MCF 10A (cell line): ENCODE data around the gene SLC4A1AP. TPM values are rescaled to one million over a fixed set of nuclear protein-coding genes. Genes with fewer than 3 reads are reported as not detected.

Experiments used
- BruUV-seq: library from RNA; stranded (reverse); fragments of 400-500 nt; replicated peaks from 2 replicates; lab custom pipeline; 2021; lab: Mats Ljungman, UMichigan
- CTCF ChIA-PET: fragments of 300-600 bp; sonication (Branson Sonifier 250); formaldehyde crosslinking; extraction: SDS; loops from one replicate; lab custom pipeline; 2021; ENCODE audit warnings: antibody characterized with exemption, inconsistent platforms; lab: Yijun Ruan, JAX
- POLR2A ChIA-PET: fragments of 300-600, 350-650 bp; sonication (Branson Sonifier 250); formaldehyde crosslinking; extraction: SDS; loops from one replicate; lab custom pipeline; 2020; ENCODE audit warnings: antibody characterized with exemption, inconsistent platforms; lab: Yijun Ruan, JAX
- DNase-seq: peaks from one replicate; pipeline ENCODE4 v3.0.0-alpha.2; 2018; ENCODE audit not compliant: unreplicated experiment
- H3K27ac Mint-ChIP-seq: one replicate; pipeline ENCODE4 v1.8.0; 2022; ENCODE audit warnings: mild to moderate bottlenecking, low read depth, mixed read lengths; ENCODE audit not compliant: unreplicated experiment
- H3K27me3 Mint-ChIP-seq: one replicate; pipeline ENCODE4 v1.8.0; 2022; ENCODE audit warnings: mixed read lengths; ENCODE audit not compliant: insufficient read depth, unreplicated experiment
- H3K36me3 Mint-ChIP-seq: one replicate; pipeline ENCODE4 v1.8.0; 2022; ENCODE audit warnings: mild to moderate bottlenecking, moderate library complexity, mixed read lengths; ENCODE audit not compliant: insufficient read depth, unreplicated experiment
- H3K4me1 Mint-ChIP-seq: one replicate; pipeline ENCODE4 v1.8.0; 2022; ENCODE audit warnings: mixed read lengths; ENCODE audit not compliant: insufficient read depth, unreplicated experiment
- H3K4me3 Mint-ChIP-seq: one replicate; pipeline ENCODE4 v1.8.0; 2022; ENCODE audit warnings: mild to moderate bottlenecking, moderate library complexity, mixed read lengths; ENCODE audit not compliant: unreplicated experiment
- H3K9me3 Mint-ChIP-seq: one replicate; pipeline ENCODE4 v1.8.0; 2022; ENCODE audit warnings: mixed read lengths; ENCODE audit not compliant: unreplicated experiment
- intact Hi-C: fragments of 100-400 bp; cut with micrococcal nuclease; formaldehyde crosslinking; loops from 2 replicates; pipeline ENCODE4 v1.14.1; 2022
- total RNA-seq: library from RNA; stranded (reverse); gene quantifications from 2 replicates; pipeline ENCODE4 v1.2.3, GENCODE V29; 2022
- TF ChIP-seq, protein P1 (sequence below): fragments of 200-600 bp; IDR thresholded peaks from one replicate; pipeline ENCODE4 v1.8.0; 2022; ENCODE audit warnings: antibody characterized with exemption, mild to moderate bottlenecking; ENCODE audit not compliant: unreplicated experiment

Gene SLC4A1AP
- total RNA-seq, 1 experiment from 2014 or later: 24.3 TPM

- Mint-ChIP-seq H3K27ac (peak overlapping the region; percentile 20), H3K27me3 (no peaks in the 10 kb centered on the region), H3K36me3 (no peaks in the 10 kb centered on the region), H3K4me1 (peaks cover 36% of the 10 kb centered on the region), H3K4me3 (no peak overlapping the region), H3K9me3 (no peaks in the 10 kb centered on the region)
- ChIA-PET POLR2A (interaction anchor here (1.0 to 3.0 kb wide), 4 partner anchors 10 to 71 kb away, joined by 3 to 16 read pairs (median 10); no protein-coding TSS in a partner anchor), CTCF (interaction anchor here (1.2 kb wide), 1 partner anchor 9 kb away, joined by 4 read pairs; no protein-coding TSS in a partner anchor)
- peak; percentile 51 for DNase-seq
- TF ChIP-seq, protein P1, sequence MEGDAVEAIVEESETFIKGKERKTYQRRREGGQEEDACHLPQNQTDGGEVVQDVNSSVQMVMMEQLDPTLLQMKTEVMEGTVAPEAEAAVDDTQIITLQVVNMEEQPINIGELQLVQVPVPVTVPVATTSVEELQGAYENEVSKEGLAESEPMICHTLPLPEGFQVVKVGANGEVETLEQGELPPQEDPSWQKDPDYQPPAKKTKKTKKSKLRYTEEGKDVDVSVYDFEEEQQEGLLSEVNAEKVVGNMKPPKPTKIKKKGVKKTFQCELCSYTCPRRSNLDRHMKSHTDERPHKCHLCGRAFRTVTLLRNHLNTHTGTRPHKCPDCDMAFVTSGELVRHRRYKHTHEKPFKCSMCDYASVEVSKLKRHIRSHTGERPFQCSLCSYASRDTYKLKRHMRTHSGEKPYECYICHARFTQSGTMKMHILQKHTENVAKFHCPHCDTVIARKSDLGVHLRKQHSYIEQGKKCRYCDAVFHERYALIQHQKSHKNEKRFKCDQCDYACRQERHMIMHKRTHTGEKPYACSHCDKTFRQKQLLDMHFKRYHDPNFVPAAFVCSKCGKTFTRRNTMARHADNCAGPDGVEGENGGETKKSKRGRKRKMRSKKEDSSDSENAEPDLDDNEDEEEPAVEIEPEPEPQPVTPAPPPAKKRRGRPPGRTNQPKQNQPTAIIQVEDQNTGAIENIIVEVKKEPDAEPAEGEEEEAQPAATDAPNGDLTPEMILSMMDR: no peak
- intact Hi-C loops: no loop called here
- BruUV-seq: no TSS peak
These were observed 57.6 kb downstream of the SLC4A1AP start for GRCh38 chr2:27721335-27721734.

DNA sequence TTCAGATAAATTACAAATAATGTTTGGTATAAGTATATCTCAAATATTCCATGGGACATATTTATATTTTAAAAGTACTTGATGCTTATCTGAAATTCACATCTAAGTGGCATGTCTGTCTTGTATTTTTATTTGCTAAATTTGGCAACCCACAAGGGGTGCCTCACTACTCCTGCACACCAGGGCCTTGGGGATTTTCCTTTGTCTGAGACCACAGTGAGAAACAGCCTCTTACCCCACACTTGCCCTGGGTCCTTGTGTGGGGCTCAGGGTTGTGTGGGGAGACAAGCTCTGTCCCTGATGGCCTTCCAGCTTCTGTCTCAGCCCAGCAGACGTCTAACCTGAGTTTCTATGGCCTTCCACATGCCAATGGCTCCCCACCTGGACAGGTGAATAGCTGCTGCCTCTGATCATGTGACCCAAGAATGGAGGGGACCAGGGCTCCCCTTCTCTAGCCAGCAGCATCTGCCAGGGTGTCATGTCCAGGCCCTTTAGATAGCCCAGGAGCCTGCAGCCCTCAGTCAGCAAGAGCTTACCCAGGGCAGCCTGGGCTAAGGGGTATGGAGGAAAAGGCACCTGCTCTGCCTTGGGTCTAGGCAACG lies 58.3 kb downstream of the SLC4A1AP start:
- no TSS peak for BruUV-seq
- intact Hi-C loops: no loop called here
- TF ChIP-seq, protein P1: no peak
- POLR2A ChIA-PET: interaction anchor here (1.0 to 2.7 kb wide), 4 partner anchors 9 to 669 kb away, joined by 3 to 16 read pairs (median 7); no protein-coding TSS in a partner anchor
- Mint-ChIP-seq H3K27ac (no peak overlapping the region), H3K4me1 (peaks cover 29% of the 10 kb centered on the region), H3K27me3 (no peaks in the 10 kb centered on the region), H3K9me3 (no peaks in the 10 kb centered on the region), H3K36me3 (no peaks in the 10 kb centered on the region), H3K4me3 (no peak overlapping the region)
- no peak for DNase-seq
- CTCF ChIA-PET: interaction anchor here (0.7 to 3.0 kb wide), 3 partner anchors 32 to 443 kb away, joined by 3 to 15 read pairs (median 4); no protein-coding TSS in a partner anchor

DNA sequence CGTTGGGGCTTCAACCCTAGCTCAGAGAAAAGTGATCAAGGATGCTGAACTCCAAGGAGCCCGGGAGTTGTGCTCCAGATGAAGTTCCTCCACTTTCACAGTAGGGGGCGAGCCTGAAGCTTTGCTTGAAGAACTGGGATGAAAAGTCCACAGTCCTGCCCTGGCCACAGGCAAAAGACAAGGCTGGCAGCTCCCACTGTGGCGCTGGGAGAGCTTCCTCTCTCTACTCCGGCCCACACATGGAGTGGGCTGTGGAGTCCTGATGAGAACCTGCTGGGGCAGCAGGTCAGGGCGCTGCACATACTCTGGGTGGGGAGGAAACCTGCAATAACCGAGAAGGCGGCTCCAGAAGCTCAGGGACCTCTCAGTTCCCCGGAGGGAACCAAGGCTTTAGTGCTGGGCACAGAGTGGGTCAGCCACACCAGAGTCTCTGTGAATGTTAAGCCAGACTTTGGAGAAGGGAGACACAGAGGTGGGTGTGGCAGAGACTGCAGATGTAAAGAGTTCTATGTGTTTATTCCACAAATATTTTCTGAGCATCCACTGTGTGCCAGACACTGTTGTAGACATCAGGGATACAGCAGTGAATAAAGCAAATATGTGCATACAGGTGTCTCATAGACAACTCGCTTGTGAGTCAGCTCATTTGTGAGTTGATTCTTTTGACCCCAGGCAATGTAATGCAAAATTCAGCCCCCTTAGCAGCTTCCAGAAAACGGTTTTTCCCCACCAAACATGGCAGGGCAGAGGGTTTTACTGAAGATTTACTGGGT lies 59.9 kb downstream of the SLC4A1AP start:
- H3K9me3 Mint-ChIP-seq: no peaks in the 10 kb centered on the region
- H3K36me3 Mint-ChIP-seq: no peaks in the 10 kb centered on the region
- POLR2A ChIA-PET: interaction anchor here (0.6 to 2.7 kb wide), 7 partner anchors 15 to 679 kb away, joined by 3 to 11 read pairs (median 4); no protein-coding TSS in a partner anchor
- CTCF ChIA-PET: interaction anchor here (0.6 to 3.0 kb wide), 35 partner anchors 8 to 768 kb away, joined by 3 to 15 read pairs (median 3); partner anchors contain the start of genes BABAM2 and RBKS
- DNase-seq: peak; percentile 75
- no peak overlapping the region for H3K27ac Mint-ChIP-seq
- BruUV-seq: no TSS peak
- H3K4me3 Mint-ChIP-seq: no peak overlapping the region
- intact Hi-C loops: no loop called here
- TF ChIP-seq, protein P1: peak; percentile 73
- peaks cover 24% of the 10 kb centered on the region for H3K4me1 Mint-ChIP-seq
- H3K27me3 Mint-ChIP-seq: no peaks in the 10 kb centered on the region

GRCh38 chr2:27724191-27724590 lies 60.5 kb downstream of the SLC4A1AP start:
- Mint-ChIP-seq H3K4me3 (no peak overlapping the region), H3K27ac (peak overlapping the region; percentile 73), H3K36me3 (no peaks in the 10 kb centered on the region), H3K27me3 (no peaks in the 10 kb centered on the region), H3K4me1 (peaks cover 24% of the 10 kb centered on the region), H3K9me3 (no peaks in the 10 kb centered on the region)
- intact Hi-C loops: no loop called here
- DNase-seq: no peak
- TF ChIP-seq, protein P1: no peak
- no TSS peak for BruUV-seq
- ChIA-PET CTCF (interaction anchor here (0.6 to 3.0 kb wide), 21 partner anchors 8 to 729 kb away, joined by 3 to 15 read pairs (median 4); no protein-coding TSS in a partner anchor), POLR2A (interaction anchor here (0.6 to 2.7 kb wide), 7 partner anchors 15 to 678 kb away, joined by 3 to 11 read pairs (median 4); no protein-coding TSS in a partner anchor)
